NCI-H1105 treated with DMSO at 0.1 percent for 48 hours (cell line): ENCODE data around the gene TTC34.
"Not testable (repeated sequence)": the region's sequence is repeated elsewhere in the genome, so short reads cannot be mapped to it uniquely, and the experiment has no call there.

Experiments used
- DNase-seq: peaks from one replicate; lab custom pipeline; 2025; lab: John Stamatoyannopoulos, UW

TTC34 gene

DNA sequence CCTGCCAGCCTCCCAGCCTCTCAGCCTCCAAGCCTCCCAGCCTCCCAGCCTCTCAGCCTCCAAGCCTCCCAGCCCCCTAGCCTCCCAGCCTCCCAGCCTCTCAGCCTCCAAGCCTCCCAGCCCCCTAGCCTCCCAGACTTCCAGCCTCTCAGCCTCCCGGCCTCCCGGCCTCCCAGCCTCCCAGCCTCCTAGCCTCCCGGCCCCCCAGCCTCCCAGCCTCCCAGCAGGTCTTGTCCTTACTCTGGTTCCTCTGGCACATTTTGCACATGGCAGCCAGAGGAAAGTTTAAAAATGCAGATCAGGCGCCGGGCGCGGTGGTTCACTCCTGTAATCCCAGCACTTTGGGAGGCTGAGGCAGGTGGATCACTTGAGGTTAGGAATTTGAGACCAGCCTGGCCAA is 2.5 kb downstream of the TTC34 start:
- DNase-seq = not testable (repeated sequence)

DNA sequence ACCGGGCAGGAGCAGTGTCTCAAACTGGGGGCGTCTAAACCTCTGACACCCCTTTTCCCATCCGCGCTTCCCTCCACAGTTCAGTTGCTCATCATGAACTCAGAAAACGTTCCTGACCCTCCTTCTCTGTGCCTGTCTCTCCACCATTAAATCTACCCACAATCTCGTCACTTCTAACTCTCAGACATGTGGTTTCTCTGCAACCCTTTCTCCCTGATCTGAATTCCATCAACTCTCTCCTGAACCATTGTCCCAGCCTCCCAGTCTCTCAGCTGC is 3.8 kb downstream of the TTC34 start:
- DNase-seq = no peak

DNA sequence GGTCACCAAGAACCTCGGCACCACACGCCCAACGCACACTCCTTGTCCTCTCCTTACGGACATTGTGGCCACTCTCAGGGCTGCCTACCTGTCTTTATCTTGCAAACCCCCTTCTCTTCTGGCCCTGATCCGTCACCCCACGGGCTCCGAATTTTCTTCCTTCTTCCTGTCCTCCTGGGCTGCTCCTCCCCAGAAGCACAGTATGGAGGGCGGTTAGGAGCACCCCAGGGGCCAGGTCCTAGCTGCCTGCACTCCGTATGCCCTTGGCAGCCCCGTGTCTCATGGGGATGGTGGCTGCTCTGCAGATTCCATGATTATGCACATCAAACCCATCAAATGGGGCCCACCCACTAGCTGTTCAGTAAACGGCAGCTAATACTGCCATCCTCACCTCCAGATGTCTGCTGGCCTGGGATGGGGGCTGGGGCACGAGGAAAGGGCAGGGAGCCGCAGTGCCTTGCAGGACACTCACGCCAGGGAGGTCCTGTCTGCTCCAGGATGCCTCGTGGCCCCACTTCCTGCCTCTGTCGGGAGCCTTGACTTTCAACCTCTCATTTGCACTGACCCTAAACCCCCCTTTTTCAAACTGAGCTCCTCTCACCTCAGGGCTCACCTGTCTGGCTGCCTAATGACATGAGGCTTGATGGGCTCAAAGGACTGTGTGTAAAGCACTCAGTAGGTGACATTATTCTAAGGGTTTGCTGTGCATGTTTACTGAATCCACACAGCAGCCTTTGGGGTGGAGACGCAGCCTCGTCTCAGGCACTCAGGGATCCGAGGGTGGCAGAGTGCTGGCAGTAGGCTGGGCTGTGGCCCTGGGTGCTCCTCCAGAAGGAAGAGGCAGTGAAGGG is 4.4 kb downstream of the TTC34 start:
- no peak for DNase-seq

DNA sequence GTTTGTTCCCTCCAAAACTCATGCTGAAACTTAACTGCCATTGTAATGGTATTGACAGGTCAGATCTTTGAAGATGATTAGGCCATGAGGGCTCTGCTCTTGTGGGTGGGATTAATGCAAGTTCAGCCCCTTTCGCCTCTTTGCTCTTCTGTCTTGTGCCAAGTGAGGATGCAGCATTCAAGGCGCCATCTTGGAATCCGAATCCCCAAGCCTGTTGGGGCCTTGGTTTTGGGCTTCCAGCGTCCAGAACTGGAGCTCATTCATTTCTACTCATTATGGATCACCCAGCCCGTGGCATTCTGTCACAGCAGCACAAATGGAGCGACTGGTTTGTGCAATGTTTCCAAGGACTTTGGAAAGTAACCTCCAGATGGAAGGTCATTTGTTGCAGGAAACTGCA is 5.6 kb downstream of the TTC34 start:
- no peak for DNase-seq

DNA sequence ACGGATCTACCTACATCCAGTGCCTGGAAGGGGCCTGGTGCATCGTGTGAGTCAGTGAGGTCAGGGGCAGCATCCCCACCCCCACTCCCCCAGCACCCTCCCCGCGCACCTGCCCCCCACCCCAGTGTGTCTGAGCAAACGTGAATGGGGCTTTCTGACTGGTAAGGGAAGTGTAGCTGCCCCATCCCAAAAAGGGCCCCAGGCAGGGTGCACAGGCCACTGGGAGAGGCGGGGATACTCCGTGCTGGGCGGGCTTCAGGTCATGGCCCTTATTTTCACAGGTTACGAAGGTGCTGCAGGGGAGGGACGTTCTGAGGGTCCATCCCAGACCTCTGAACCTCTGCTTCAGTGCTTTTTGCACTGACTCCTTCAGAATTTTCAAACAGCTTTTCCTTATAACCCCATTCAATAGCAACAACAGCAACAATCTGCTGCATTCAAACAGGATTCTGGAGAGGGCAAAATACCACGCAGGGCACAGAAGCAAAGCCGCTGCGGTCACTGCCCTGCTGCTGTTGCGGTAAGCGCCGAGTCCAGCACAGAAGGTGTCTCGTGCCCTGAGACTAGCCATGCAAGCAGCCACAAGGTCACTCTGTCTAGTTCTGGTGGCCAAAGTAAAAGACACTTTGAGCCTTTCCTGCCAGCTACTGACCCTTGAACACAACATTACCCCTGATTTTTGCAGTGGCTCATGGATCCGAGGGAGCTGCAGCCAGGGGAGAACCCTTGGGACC is 10.3 kb downstream of the TTC34 start:
- DNase-seq = no peak

DNA sequence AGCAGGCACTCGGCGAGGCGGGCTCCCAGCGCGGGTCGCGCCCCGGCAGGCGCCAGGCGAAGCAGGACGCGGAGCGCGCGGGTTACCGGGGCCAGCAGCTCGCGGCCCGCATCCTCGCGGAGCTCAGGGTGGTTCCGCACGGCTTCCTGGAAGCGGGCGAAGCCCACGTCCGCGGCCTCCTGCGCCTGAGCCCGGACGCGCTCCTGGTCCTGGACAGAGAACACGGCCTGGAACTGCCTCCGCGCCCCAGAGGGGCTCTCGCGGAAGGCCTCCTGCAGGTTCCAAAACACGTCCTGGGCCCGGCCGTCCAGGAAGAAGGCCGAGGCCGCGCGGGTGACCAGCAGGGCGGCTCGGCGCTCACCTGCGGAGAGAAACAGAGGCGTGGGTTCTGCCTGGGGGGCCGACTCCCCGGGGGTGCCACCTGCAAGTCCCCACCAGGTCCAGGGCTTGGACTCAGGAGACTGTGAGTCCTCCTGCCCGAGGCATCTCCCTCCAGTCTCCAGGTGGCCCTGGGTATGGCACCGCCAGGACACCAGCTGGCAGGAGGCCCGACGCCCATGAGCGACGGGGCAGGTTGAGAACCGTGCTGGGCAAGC is 11.4 kb downstream of the TTC34 start:
- no peak for DNase-seq

DNA sequence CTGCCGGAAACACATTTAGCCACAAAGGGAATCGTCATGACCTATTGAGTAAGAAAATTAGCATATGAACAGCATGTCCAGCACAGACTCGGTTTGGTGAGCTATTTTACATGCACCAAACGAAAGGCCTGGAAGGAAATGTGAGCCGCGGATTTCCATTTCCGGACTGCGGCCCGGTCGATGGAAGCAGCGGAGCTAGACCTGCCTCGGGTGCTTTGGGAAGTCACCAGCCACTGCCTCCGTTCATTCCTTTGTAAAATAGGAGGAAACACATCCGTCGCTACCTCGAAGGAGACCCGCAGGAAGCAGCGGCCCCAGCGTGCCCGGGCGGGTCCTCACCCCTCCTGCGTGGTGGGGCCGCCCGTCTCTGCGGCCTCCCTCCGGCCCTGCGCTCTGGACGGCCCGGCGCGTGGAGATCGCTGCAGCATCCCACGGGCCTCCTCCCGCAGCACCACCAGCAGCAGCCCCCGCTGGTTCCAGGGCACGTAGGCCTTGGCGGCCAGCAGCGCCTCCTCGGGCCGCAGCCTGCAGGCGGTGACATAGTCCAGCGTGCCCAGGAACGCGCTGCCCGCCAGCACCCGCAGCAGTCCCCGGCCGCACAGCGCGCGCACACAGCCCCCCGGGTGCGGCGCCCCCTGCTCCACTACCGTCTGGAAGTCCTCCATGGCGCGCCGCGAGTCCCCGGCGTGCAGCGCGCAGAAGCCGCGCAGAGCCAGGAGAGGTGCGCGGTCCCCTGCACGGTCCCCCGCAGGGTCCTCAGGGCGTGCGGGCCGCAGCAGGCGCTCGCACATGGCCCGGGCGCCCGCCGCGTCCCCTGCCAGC is 12.1 kb downstream of the TTC34 start:
- no peak for DNase-seq

DNA sequence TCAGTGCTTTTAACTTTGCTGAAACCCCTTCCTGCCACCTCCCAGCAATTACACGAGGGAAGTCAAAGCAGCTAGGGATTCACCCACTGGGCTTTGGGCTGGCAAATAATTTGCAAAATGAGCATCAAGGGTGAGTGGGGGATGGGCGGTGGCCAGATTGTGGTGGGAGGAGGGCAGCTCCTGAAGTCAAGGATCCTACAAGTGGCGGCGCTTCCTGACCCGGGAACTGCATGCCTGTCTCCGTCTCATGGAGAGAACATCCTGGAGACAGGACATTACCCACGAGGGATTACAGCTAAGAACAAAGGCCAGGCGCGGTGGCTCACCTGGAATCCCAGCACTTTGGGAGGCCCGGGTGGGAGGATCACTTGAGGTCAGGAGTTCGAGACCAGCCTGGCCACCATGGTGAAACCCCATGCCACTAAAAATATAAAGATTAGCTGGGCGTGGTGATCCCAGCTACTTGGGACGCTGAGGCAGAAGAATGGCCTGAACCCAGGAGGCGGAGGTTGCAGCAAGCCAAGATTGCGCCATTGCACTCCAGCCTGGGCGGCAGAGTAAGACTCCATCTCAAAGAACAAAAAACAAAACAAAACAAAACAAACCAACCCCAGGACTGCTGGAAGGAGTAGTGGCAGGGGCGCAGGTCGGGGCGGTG is 12.9 kb downstream of the TTC34 start:
- no peak for DNase-seq

DNA sequence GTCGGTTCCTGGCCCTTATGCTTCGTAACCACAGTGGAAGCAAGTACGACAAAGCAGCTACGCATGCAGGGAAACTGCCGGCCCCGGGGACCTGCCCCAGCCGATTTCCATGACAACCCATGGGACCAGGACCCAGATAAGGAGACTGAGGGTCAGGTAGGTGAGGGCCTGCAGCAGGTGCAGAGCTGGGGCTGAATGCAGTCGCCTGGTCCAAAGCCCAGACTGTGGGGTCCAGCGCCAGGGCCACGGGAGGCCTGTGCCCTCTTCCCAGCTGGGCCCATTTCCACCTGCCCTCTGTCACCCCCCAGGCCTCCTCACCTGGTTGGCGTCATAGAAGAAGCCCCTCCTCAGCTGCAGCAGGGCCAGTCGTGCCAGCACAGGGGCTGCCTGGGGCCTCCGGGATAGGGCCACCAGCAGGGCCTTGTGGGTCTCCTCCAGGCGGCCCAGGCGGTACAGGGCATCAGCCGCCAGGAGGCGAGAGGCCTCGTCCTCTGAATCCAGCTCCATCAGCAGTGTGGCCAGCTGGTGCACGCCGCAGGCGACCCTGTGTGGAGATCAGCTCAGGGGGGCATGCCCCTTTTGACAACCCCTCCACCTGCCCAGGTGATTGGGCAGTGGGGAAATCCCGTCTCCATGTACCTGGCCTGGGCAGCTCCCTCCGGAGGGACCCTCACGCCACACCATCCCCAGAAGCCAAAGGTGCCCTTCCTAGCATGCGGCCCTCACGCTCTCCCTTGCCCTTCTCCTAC is 14.2 kb downstream of the TTC34 start:
- no peak for DNase-seq

DNA sequence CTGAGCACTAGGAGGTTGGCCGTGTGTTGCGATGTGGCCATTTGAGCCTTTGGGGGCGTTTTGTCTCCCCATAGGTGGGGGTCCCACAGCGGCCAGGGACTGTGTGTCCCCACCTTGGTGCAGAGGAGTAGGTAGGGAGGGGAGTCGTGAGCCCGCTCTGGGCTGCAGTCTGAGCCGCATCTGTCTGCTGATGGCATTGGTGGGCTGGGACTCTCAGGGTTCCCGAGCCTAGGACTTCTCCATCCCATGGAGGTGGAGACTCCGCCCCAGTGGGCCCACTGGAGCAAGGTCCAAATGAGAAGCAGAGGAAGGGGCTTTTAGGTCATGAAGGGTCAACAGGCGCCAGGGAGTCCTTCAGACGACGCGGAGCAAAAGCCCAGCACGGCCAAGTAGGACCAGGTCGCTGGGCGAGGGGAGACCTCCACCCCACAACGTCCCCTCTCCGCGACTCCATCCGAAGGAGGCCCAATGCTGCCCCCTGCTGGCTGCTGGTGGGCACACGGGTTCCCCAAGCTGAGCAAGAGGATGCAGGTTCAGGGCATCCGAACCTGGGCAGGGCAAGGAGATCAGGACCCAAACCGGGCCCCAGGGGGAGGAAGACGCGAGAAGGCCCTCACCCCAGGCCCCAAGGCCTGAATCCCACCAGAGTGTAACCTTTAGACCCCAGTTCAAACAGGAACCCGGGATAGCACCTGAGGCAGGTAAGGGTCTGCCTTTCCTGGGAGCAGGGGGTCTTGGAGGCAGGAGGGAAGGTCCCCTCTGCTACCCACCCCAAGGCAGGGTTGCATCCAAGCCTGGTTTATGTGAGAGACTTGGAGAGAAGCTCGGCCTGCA is 14.9 kb downstream of the TTC34 start:
- DNase-seq = peak; percentile 4

DNA sequence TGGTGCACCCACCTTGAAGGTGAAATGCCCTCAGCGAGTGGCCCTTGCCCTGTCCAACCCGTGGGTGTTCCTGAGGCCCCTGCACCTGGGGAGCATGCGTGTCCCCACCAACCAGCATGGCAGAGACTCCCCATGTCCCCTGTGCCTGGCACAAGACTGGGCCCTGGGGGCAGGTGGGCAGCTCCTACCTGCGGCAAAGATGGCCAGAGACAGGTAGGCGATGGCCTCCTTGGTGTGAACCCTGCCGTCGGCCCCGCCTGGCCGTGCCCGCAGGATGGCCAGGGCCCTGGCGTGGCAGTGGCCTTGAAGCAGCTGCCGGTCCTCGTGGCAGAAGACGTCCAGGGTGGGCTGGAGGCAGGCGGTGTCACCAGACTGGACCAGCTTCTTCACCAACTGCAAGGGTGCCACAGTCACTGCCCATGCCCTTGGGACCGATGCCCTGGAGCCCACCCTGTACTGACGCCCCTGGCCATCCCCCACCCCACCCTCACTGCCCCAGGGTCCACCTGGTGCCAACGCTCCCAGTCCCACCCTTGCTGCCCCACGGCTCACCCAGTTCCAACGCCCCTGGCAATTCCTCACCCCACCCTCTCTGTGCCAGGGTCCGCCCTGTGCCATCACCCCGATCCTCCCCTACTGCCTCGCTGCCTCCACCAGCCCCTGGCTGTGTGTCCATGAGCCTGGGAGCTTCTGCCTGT is 15.7 kb downstream of the TTC34 start:
- no peak for DNase-seq

DNA sequence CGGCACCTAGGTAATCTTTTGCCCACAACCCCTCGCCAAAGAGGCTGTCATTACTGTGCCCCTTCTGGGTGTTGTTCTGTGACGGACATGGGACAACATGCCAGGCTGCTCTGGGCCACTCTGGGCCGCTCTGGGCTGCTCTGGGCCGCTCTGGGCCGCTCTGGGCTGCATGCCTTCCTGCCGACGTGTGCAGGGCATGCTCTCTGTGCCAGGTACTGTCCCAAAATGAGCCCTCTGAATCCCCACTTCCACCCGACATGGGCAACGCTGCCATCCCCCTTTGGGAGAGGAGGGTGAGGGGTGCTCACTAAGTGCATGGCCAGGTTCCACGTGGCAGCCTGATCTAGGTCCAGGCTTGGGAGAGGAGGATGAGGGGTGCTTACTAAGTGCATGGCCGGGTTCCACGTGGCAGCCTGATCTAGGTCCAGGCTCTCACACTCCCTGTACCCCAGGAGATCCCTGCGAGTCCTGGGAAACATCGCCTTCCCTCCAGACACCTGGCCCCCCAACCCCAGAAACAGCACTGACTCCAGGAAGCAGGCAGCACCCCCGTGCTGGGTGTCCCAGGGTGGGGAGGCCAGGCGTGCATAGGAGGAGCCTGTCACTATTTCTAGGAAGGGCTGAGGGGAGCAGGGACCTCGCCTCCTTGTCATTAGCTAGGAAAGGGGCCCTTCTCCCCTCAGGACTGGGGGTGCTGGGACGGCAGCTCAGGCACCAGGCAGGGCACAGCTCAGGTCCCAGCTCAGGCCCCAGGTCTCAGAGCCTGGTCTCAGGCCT is 16.5 kb downstream of the TTC34 start:
- DNase-seq = no peak

DNA sequence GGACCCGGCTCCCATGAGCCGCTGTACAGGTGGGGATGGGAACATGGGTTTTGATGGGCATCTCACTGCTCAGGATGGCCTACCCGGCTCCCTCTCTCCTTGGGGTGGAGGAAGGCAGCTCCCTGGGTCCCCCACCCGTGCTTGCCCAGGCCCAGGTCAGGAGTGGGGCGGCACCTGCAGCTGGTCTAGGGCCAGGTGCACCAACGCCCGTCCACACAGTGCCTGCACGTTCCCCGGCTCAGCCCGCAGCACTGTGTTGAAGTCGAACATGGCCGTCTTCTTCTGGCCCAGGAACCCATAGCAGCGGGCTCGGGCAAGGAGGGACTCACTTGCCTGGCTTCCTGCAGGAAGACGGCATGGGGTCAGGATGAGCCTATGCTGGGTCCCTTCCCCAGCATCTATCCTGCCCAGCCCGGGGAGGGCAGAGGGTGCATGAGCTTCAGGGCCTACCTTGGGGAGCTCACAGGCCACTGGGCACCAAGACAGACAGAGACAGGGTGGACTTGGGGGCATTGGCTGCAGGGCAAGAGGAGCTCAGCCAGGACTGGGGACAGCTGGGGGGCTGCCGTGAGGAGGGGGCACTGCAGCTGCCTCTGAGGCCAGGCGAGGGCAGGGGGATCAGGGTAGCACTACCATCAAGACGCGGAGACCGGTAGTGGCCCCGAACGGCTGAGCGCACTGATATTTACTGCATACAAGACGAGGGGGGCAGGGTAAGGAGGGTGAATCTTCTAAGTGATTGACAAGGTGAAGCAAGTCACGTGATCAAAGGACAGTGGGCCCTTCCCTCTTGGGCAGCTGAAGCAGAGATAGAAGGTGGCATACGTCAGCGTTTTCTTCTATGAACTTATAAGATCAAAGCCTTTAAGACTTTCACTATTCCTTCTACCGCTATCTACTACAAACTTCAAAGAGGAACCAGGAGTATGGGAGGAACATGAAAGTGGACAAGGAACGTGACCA is 17.8 kb downstream of the TTC34 start:
- DNase-seq = no peak

DNA sequence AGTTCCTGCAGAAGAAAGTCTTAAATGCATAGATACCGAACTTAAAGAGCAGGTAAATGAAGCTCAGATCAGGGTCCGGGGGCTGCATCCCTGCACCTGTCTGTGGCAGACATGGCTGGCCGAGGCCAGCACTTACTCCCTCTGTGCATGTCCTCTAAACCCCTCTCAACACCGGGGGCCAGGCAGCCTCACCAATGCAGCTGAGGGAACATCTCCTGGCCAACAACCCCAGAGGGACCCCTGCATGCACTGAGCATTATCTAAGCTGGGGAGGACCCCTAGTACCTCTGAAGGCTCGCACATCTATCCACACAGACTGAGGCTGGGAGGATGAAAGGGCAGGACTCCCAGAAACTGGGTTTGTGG is 18.4 kb downstream of the TTC34 start:
- DNase-seq = no peak

DNA sequence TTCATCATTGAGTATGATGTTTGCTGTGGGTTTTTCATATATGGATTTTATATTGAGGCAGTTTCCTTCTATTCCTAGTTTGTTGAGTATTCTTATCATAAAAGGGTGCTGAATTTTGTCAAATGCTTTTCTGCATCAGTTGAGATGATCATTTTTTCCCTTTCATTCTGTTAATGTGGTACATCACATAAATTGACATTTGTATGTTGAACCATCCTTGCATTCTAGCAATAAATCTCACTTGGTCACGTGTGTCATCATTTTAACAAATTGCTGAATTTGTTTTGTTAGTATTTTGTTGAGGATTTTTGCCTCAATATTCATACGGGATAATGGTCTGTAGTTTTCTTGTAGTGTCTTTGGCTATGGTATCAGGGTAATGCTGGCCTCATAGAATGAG is 19.9 kb downstream of the TTC34 start:
- no peak for DNase-seq

DNA sequence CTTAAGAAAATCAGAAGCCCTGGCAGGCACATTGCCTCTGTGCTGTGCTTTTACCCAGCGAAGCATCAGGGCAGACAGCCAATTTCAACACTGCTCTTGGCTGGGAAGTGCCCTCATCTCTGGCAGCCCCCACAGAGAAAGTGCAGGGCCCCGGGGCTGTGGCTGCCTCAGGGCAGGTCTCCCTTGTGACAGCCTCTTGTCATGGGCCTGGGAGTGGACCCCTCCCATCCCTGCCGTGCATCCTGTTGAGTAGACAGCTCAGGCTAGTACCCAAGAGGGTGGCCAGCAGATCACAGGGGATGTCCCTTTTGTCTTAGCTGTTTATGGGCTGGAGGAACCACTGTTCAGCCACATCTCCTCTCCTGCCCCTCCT is 23.3 kb downstream of the TTC34 start:
- peak; percentile 46 for DNase-seq

DNA sequence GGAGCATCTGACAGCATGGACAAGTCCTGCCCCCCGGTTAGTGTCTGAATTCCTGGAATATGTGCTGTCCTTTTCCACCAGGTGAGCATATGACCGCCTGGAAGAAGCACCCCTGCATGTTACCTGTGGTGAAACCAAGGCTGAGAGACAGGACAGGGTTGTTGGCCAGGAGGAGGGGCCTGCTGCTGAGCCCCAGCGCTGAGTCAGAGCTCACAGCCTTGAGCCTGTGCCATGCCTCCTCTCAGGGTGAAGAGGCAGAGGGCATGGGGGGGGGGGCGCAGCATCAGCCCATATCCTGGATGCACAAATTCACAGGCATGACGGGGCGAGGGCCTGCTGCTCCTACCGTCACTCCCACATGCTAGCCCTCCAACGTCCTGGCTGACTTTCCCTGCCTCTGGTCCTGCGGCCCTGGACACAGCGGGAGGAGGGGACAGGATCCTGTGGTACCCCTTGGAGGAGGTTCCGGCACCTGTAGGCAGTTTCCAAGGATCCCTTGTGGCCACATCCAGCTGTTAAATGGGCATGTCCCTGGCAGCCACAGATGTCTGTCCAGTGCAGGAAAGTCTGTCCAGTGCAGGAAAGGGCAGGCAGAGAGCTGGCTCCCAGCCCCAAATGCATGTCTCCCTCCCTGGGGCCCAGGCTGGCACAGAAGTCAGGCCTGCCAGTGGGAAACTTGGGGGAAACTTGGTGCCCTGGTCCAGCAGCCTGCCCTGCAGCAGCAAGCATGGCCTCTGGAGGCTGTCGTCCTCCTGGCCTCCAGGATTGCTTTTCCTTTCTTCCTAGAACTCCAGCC is 23.9 kb downstream of the TTC34 start:
- DNase-seq = no peak
